Measurements from ENCODE around the gene ELL3. TPM values are rescaled to one million over a fixed set of nuclear protein-coding genes. Genes with fewer than 3 reads are reported as not detected.
"Not testable (repeated sequence)": the region's sequence is repeated elsewhere in the genome, so short reads cannot be mapped to it uniquely, and the experiment has no call there.

The ELL3 gene
- total RNA-seq, 1 donor from 2014 or later = 3.8 TPM

GRCh38 chr15:43735416-43735815 lies 41.4 kb downstream of the ELL3 start:
- H3K79me2 ChIP-seq (ENCODE audit: insufficient read depth, low read length) = no peaks in the 10 kb centered on the region
- H3K36me3 ChIP-seq (ENCODE audit: insufficient read depth, low read length) = no peaks in the 10 kb centered on the region
- Mint-ChIP-seq H3K4me1 (ENCODE audit: low read depth, unreplicated experiment) (no peaks in the 10 kb centered on the region), H3K27me3 (ENCODE audit: low read depth, unreplicated experiment) (peaks cover 4% of the 10 kb centered on the region), H3K4me3 (ENCODE audit: unreplicated experiment) (no peak overlapping the region), H3K9me3 (ENCODE audit: unreplicated experiment) (peaks cover 2% of the 10 kb centered on the region), H3K27ac (ENCODE audit: unreplicated experiment) (no peak overlapping the region), H3K36me3 (ENCODE audit: low read depth, unreplicated experiment) (no peaks in the 10 kb centered on the region)
- no peaks in the 10 kb centered on the region for H3K4me1 ChIP-seq (ENCODE audit: insufficient read depth, low read length)
- H3K9me3 ChIP-seq (ENCODE audit: insufficient read depth, low read depth, low read length) = no peaks in the 10 kb centered on the region
- no peak overlapping the region for H3K9ac ChIP-seq (ENCODE audit: low read length)
- no peaks in the 10 kb centered on the region for H3K27me3 ChIP-seq (ENCODE audit: insufficient read depth, low read length)
- no peak overlapping the region for H2AFZ ChIP-seq (ENCODE audit: low read depth, low read length)
- FAIRE-seq (no peak), DNase-seq (ENCODE audit: low read depth) (no peak)
- no peaks in the 10 kb centered on the region for H4K20me1 ChIP-seq (ENCODE audit: insufficient read depth, low read length)
- H3K4me2 ChIP-seq (ENCODE audit: low read length) = no peak overlapping the region
- TF ChIP-seq EZH2 (IDR thresholded peaks at IDR 0.05; ENCODE audit: insufficient read depth, low read length) (no peak), CTCF (IDR thresholded peaks at IDR 0.05; ENCODE audit: insufficient read depth, low read depth, low read length) (no peak)
- no peak overlapping the region for H3K4me3 ChIP-seq (ENCODE audit: insufficient read depth, low read depth, low read length)
- H3K27ac ChIP-seq (ENCODE audit: low read depth, low read length) = no peak overlapping the region

DNA sequence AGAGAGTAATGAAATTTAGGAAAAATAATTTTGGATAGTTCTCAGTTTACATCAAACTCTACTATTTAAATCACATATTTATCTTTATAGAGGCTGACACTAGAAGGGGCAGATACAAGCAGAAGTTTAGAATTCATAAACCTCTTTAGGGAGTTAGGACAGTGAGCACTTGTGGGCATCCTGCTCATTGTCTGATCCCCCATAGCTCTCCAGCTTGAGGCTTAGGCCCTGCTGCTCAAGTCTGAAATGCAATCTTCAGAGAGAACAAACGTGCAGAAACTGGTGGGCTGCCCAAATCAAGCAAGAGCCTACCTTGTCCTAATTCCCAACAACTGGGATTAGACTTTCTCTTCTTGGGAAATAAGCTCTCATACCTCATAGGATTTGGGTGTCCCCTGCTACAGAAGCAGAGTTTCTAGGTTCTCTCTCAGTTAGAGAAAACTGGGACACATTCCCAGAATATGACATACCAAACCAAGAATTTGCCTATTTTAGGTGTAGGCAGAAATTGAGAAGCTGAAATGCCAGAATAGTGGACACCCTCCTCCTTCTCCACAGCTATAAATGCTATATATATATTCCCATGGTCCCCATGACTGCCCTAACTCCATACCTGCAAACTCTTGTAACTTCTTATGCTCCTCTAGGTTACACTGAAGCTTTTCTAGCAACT lies 48.6 kb downstream of the ELL3 start:
- not testable (repeated sequence) for H3K4me2 ChIP-seq (ENCODE audit: low read length); H3K27me3 Mint-ChIP-seq (ENCODE audit: low read depth, unreplicated experiment); H3K4me3 ChIP-seq (ENCODE audit: insufficient read depth, low read depth, low read length); H3K4me1 ChIP-seq (ENCODE audit: insufficient read depth, low read length); H3K9me3 ChIP-seq (ENCODE audit: insufficient read depth, low read depth, low read length); H3K4me3 Mint-ChIP-seq (ENCODE audit: unreplicated experiment); H3K79me2 ChIP-seq (ENCODE audit: insufficient read depth, low read length); H3K36me3 Mint-ChIP-seq (ENCODE audit: low read depth, unreplicated experiment); H3K4me1 Mint-ChIP-seq (ENCODE audit: low read depth, unreplicated experiment); H3K9me3 Mint-ChIP-seq (ENCODE audit: unreplicated experiment); H3K9ac ChIP-seq (ENCODE audit: low read length); H3K27ac Mint-ChIP-seq (ENCODE audit: unreplicated experiment); H4K20me1 ChIP-seq (ENCODE audit: insufficient read depth, low read length); H2AFZ ChIP-seq (ENCODE audit: low read depth, low read length); H3K27me3 ChIP-seq (ENCODE audit: insufficient read depth, low read length); H3K27ac ChIP-seq (ENCODE audit: low read depth, low read length); H3K36me3 ChIP-seq (ENCODE audit: insufficient read depth, low read length)
- DNase-seq (ENCODE audit: low read depth) (peak; percentile 38), FAIRE-seq (peak; percentile 95)

GRCh38 chr15:43726306-43726705 lies 50.5 kb downstream of the ELL3 start:
- not testable (repeated sequence) for H3K27ac ChIP-seq (ENCODE audit: low read depth, low read length); H3K9me3 ChIP-seq (ENCODE audit: insufficient read depth, low read depth, low read length); H3K36me3 ChIP-seq (ENCODE audit: insufficient read depth, low read length); H3K4me3 ChIP-seq (ENCODE audit: insufficient read depth, low read depth, low read length); H3K4me2 ChIP-seq (ENCODE audit: low read length); DNase-seq (ENCODE audit: low read depth); H3K9ac ChIP-seq (ENCODE audit: low read length); H3K27me3 Mint-ChIP-seq (ENCODE audit: low read depth, unreplicated experiment); FAIRE-seq; H3K27me3 ChIP-seq (ENCODE audit: insufficient read depth, low read length); H3K4me1 ChIP-seq (ENCODE audit: insufficient read depth, low read length); H4K20me1 ChIP-seq (ENCODE audit: insufficient read depth, low read length); H3K27ac Mint-ChIP-seq (ENCODE audit: unreplicated experiment); H2AFZ ChIP-seq (ENCODE audit: low read depth, low read length); H3K4me1 Mint-ChIP-seq (ENCODE audit: low read depth, unreplicated experiment); H3K9me3 Mint-ChIP-seq (ENCODE audit: unreplicated experiment); H3K79me2 ChIP-seq (ENCODE audit: insufficient read depth, low read length); H3K36me3 Mint-ChIP-seq (ENCODE audit: low read depth, unreplicated experiment); H3K4me3 Mint-ChIP-seq (ENCODE audit: unreplicated experiment)

Data from astrocyte (in vitro differentiated cells and primary cell).